Neural progenitor cell (in vitro differentiated cells): ENCODE results near the gene HNF4A. TPM values are rescaled to one million over a fixed set of nuclear protein-coding genes. Genes with fewer than 3 reads are reported as not detected.

Source experiments
- DNase-seq: peaks from one replicate; pipeline ENCODE4 v3.0.0-alpha.2; 2016; ENCODE audit warnings: low spot score
- H2AFZ ChIP-seq: fragments of 200-600 bp; sonication (generic); replicated peaks from 2 replicates; pipeline ENCODE4 v1.6.1; 2016; ENCODE audit warnings: antibody characterized with exemption
- H3F3A ChIP-seq: fragments of 200-600 bp; sonication (generic); 2 replicates; pipeline ENCODE4 v1.6.1; 2016; ENCODE audit warnings: antibody characterized with exemption, low read depth
- H3K27ac ChIP-seq: fragments of 200-600 bp; sonication (generic); 2 replicates; pipeline ENCODE4 v1.5.1; 2016; ENCODE audit warnings: mild to moderate bottlenecking
- H3K27me3 ChIP-seq: fragments of 200-600 bp; sonication (generic); 2 replicates; pipeline ENCODE4 v1.6.1; 2016; ENCODE audit warnings: mild to moderate bottlenecking, moderate library complexity
- H3K36me3 ChIP-seq: fragments of 200-600 bp; sonication (generic); 2 replicates; pipeline ENCODE4 v1.5.1; 2016
- H3K4me1 ChIP-seq: fragments of 200-600 bp; sonication (generic); 2 replicates; pipeline ENCODE4 v1.6.1; 2016; ENCODE audit warnings: mixed run types
- H3K4me2 ChIP-seq: fragments of 200-600 bp; sonication (generic); 2 replicates; pipeline ENCODE4 v1.6.1; 2016
- H3K4me3 ChIP-seq: fragments of 200-600 bp; sonication (generic); 2 replicates; pipeline ENCODE4 v1.5.1; 2016
- H3K79me2 ChIP-seq: fragments of 200-600 bp; sonication (generic); 2 replicates; pipeline ENCODE4 v1.6.1; 2016; ENCODE audit warnings: low read depth
- H3K9ac ChIP-seq: fragments of 200-600 bp; sonication (generic); 2 replicates; pipeline ENCODE4 v1.6.1; 2016
- H3K9me3 ChIP-seq: fragments of 200-600 bp; sonication (generic); 2 replicates; pipeline ENCODE4 v1.5.1; 2016; ENCODE audit warnings: low read depth
- H4K20me1 ChIP-seq: fragments of 200-600 bp; sonication (generic); 2 replicates; pipeline ENCODE4 v1.6.1; 2016; ENCODE audit warnings: low read depth
- H3K27ac Mint-ChIP-seq: 3 replicates; pipeline ENCODE4 v1.8.0; 2021; ENCODE audit warnings: mixed read lengths
- H3K27me3 Mint-ChIP-seq: 2 replicates; pipeline ENCODE4 v1.8.0; 2022; ENCODE audit warnings: low read depth, mild to moderate bottlenecking, inconsistent platforms, moderate library complexity, mixed read lengths; ENCODE audit not compliant: insufficient read depth
- H3K36me3 Mint-ChIP-seq: 3 replicates; pipeline ENCODE4 v1.8.0; 2021; ENCODE audit warnings: mixed read lengths
- H3K4me1 Mint-ChIP-seq: 3 replicates; pipeline ENCODE4 v1.8.0; 2021; ENCODE audit warnings: mixed read lengths
- H3K4me3 Mint-ChIP-seq: 3 replicates; pipeline ENCODE4 v1.8.0; 2021; ENCODE audit warnings: mild to moderate bottlenecking, moderate library complexity, mixed read lengths
- H3K9me3 Mint-ChIP-seq: 3 replicates; pipeline ENCODE4 v1.8.0; 2020; ENCODE audit warnings: mixed read lengths
- CTCF ChIP-seq: fragments of 200-600 bp; sonication (generic); IDR thresholded peaks from 2 replicates; pipeline ENCODE4 v1.5.1; 2017; ENCODE audit warnings: antibody characterized with exemption, mild to moderate bottlenecking
- EZH2 ChIP-seq: fragments of 200-600 bp; sonication (generic); IDR thresholded peaks from 2 replicates; pipeline ENCODE4 v1.6.1; 2017; ENCODE audit warnings: antibody characterized with exemption, mild to moderate bottlenecking, moderate library complexity
- EZH2phosphoT487 ChIP-seq: fragments of 200-600 bp; sonication (generic); IDR thresholded peaks from 2 replicates; pipeline ENCODE4 v1.6.1; 2017; ENCODE audit warnings: antibody characterized with exemption
- total RNA-seq: library from RNA; depleted of rRNA; stranded (reverse); fragments of >200 nt; gene quantifications from 2 replicates; pipeline ENCODE4 v1.2.3, GENCODE V29; 2015; ENCODE audit warnings: low replicate concordance

The HNF4A gene
- total RNA-seq, 1 donor from 2014 or later, result 1.6 TPM

- H3K9me3 Mint-ChIP-seq, result peaks cover 2% of the 10 kb centered on the region
- H3K27me3 Mint-ChIP-seq, result peaks cover 12% of the 10 kb centered on the region
- peaks cover 13% of the 10 kb centered on the region for H3K4me1 Mint-ChIP-seq
- Histone ChIP-seq H3F3A (no peaks in the 10 kb centered on the region), H3K79me2 (no peaks in the 10 kb centered on the region), H3K4me2 (no peak overlapping the region), H3K9ac (no peak overlapping the region), H3K9me3 (no peaks in the 10 kb centered on the region), H3K4me3 (no peak overlapping the region), H3K27me3 (peaks cover 18% of the 10 kb centered on the region), H3K4me1 (peaks cover 14% of the 10 kb centered on the region), H3K36me3 (no peaks in the 10 kb centered on the region), H4K20me1 (no peaks in the 10 kb centered on the region), H3K27ac (no peak overlapping the region), H2AFZ (no peak overlapping the region)
- H3K27ac Mint-ChIP-seq, result peak overlapping the region; percentile 66
- H3K36me3 Mint-ChIP-seq, result no peaks in the 10 kb centered on the region
- no peak overlapping the region for H3K4me3 Mint-ChIP-seq
- DNase-seq, result no peak
- no peak for TF ChIP-seq EZH2phosphoT487
- no peak for TF ChIP-seq EZH2
- TF ChIP-seq CTCF, result no peak
These were observed 24.3 kb upstream of the HNF4A start for GRCh38 chr20:44331201-44331600.

- peaks cover 12% of the 10 kb centered on the region for H3K27me3 Mint-ChIP-seq
- H3K4me1 Mint-ChIP-seq, result peaks cover 16% of the 10 kb centered on the region
- H2AFZ ChIP-seq, result no peak overlapping the region
- no peak overlapping the region for H3K27ac Mint-ChIP-seq
- H3K4me1 ChIP-seq, result peaks cover 8% of the 10 kb centered on the region
- no peaks in the 10 kb centered on the region for H4K20me1 ChIP-seq
- H3K4me3 ChIP-seq, result no peak overlapping the region
- no peak overlapping the region for H3K27ac ChIP-seq
- DNase-seq, result no peak
- no peak overlapping the region for H3K4me3 Mint-ChIP-seq
- no peaks in the 10 kb centered on the region for H3F3A ChIP-seq
- no peaks in the 10 kb centered on the region for H3K27me3 ChIP-seq
- H3K36me3 ChIP-seq, result no peaks in the 10 kb centered on the region
- no peaks in the 10 kb centered on the region for H3K36me3 Mint-ChIP-seq
- H3K9me3 Mint-ChIP-seq, result no peaks in the 10 kb centered on the region
- TF ChIP-seq EZH2 (no peak), EZH2phosphoT487 (no peak), CTCF (no peak)
- H3K4me2 ChIP-seq, result no peak overlapping the region
- no peaks in the 10 kb centered on the region for H3K9me3 ChIP-seq
- H3K79me2 ChIP-seq, result no peaks in the 10 kb centered on the region
- no peak overlapping the region for H3K9ac ChIP-seq
These were observed 21.2 kb upstream of the HNF4A start for GRCh38 chr20:44334306-44334705.

- DNase-seq, result no peak
- Mint-ChIP-seq H3K36me3 (no peaks in the 10 kb centered on the region), H3K27ac (no peak overlapping the region), H3K9me3 (no peaks in the 10 kb centered on the region), H3K4me1 (peaks cover 16% of the 10 kb centered on the region), H3K27me3 (peaks cover 12% of the 10 kb centered on the region), H3K4me3 (no peak overlapping the region)
- Histone ChIP-seq H4K20me1 (no peaks in the 10 kb centered on the region), H3K79me2 (no peaks in the 10 kb centered on the region), H3K4me1 (peaks cover 8% of the 10 kb centered on the region), H3K9ac (no peak overlapping the region), H3K4me2 (no peak overlapping the region), H3K27ac (no peak overlapping the region), H2AFZ (no peak overlapping the region), H3K27me3 (no peaks in the 10 kb centered on the region), H3K36me3 (no peaks in the 10 kb centered on the region), H3K9me3 (no peaks in the 10 kb centered on the region), H3K4me3 (no peak overlapping the region), H3F3A (no peaks in the 10 kb centered on the region)
- no peak for TF ChIP-seq EZH2phosphoT487
- TF ChIP-seq CTCF, result no peak
- no peak for TF ChIP-seq EZH2
These were observed 20.8 kb upstream of the HNF4A start for GRCh38 chr20:44334709-44335108.
